Measurements from ENCODE around the gene EFCAB6.

EFCAB6 gene

GRCh38 chr22:43487311-43488030 is 324.6 kb downstream of the EFCAB6 start:
- DNase-seq (ENCODE audit: low read depth), result no peak
- no peaks in the 10 kb centered on the region for H3K4me1 ChIP-seq (ENCODE audit: control insufficient read depth, insufficient read depth, low read length)
- no peak overlapping the region for H3K4me3 ChIP-seq (ENCODE audit: low read length)
- H3K9ac ChIP-seq (ENCODE audit: low read length), result no peak overlapping the region
- peaks cover 43% of the 10 kb centered on the region for H3K27me3 ChIP-seq (replicated peaks; ENCODE audit: control insufficient read depth, insufficient read depth, low read length)
- no peaks in the 10 kb centered on the region for H3K9me3 ChIP-seq (ENCODE audit: control insufficient read depth, low read length)
- no peaks in the 10 kb centered on the region for H3K36me3 ChIP-seq (ENCODE audit: control insufficient read depth, insufficient read depth, low read length, severe bottlenecking)

DNA sequence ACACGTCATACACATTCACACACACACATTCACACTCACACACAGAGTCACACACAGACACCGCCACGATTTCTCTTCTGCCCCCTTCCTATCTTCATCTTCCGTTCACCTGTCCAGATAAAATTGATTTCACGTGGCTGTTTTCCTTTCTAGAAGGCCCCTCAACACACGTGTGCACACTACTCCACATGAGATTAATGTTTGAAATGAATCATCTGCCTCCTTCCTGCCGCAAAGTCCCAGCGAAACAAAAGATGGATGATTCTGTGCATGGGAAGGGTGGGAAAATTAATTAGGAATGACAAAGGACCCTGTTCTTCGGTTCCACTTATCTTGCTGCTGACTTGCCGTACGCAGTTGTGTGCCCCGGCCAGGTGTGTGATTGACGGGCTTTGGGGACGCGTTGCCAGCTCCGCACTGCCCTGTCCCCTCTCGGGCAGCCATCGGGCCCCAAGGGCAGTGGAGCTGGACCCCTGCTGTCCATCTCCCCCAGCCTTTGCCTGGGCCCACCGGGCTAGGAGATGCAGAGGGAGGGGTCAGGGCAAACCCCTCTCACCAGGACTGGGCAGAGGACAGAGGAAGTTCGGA is 326.5 kb downstream of the EFCAB6 start:
- no peak overlapping the region for H3K9ac ChIP-seq (ENCODE audit: low read length)
- H3K4me3 ChIP-seq (ENCODE audit: low read length), result no peak overlapping the region
- no peaks in the 10 kb centered on the region for H3K9me3 ChIP-seq (ENCODE audit: control insufficient read depth, low read length)
- no peaks in the 10 kb centered on the region for H3K36me3 ChIP-seq (ENCODE audit: control insufficient read depth, insufficient read depth, low read length, severe bottlenecking)
- peaks cover 48% of the 10 kb centered on the region for H3K27me3 ChIP-seq (replicated peaks; ENCODE audit: control insufficient read depth, insufficient read depth, low read length)
- no peaks in the 10 kb centered on the region for H3K4me1 ChIP-seq (ENCODE audit: control insufficient read depth, insufficient read depth, low read length)
- no peak for DNase-seq (ENCODE audit: low read depth)

DNA sequence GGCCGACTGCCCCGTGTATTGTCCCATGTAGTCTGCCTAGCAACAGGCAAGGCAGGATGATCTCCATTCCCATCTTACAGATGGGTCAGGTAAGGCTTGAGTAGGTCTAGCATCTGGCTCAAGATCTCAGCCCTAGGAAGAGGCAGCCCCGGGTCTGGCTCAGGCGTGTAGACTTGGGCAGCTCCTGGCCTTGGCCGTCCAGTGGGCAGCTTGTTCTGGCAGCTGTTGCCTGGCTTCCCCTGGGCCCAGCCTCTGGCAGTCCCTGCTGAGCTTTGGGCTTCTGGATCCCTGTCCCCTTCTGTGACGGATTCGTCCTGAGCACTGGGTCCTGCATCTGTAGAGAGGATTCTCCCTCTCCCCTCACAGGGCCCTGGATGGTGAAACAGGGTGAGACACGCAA is 327.9 kb downstream of the EFCAB6 start:
- H3K27me3 ChIP-seq (replicated peaks; ENCODE audit: control insufficient read depth, insufficient read depth, low read length), result peaks cover 60% of the 10 kb centered on the region
- DNase-seq (ENCODE audit: low read depth), result no peak

DNA sequence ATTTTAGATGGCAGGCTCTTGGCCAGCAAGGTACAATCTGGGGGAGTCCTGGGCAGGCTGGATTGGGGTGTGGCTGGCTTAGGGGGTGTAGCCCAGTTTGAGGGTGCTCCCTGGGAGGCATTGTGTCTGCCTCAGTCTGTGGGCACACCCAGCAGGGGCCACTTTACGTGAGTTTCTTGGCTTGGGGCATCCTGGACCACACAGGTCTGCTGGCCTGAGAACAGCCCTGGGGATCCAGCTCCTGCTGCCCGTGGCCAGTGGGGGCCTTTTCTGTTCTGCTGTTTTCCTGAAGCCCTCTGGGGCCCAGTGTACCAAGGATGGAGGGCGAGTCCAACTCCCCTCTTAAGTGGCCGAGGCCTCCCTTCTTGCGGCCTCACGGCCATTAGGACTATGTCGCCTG is 328.4 kb downstream of the EFCAB6 start:
- DNase-seq (ENCODE audit: low read depth), result no peak
- Histone ChIP-seq H3K9me3 (ENCODE audit: control insufficient read depth, low read length) (no peaks in the 10 kb centered on the region), H3K9ac (ENCODE audit: low read length) (no peak overlapping the region), H3K4me1 (ENCODE audit: control insufficient read depth, insufficient read depth, low read length) (no peaks in the 10 kb centered on the region), H3K27me3 (replicated peaks; ENCODE audit: control insufficient read depth, insufficient read depth, low read length) (peaks cover 58% of the 10 kb centered on the region), H3K4me3 (ENCODE audit: low read length) (no peak overlapping the region), H3K36me3 (ENCODE audit: control insufficient read depth, insufficient read depth, low read length, severe bottlenecking) (no peaks in the 10 kb centered on the region)

More for the DNA sequence above, 327.9 kb downstream of the EFCAB6 start:
- Histone ChIP-seq H3K9ac (ENCODE audit: low read length) (no peak overlapping the region), H3K4me3 (ENCODE audit: low read length) (no peak overlapping the region), H3K36me3 (ENCODE audit: control insufficient read depth, insufficient read depth, low read length, severe bottlenecking) (no peaks in the 10 kb centered on the region), H3K4me1 (ENCODE audit: control insufficient read depth, insufficient read depth, low read length) (no peaks in the 10 kb centered on the region), H3K9me3 (ENCODE audit: control insufficient read depth, low read length) (no peaks in the 10 kb centered on the region)

- H3K4me1 ChIP-seq (ENCODE audit: control insufficient read depth, insufficient read depth, low read length), result no peaks in the 10 kb centered on the region
- no peak for DNase-seq (ENCODE audit: low read depth)
Measured at GRCh38 chr22:43483266-43483665, 328.8 kb downstream of the EFCAB6 start.

DNA sequence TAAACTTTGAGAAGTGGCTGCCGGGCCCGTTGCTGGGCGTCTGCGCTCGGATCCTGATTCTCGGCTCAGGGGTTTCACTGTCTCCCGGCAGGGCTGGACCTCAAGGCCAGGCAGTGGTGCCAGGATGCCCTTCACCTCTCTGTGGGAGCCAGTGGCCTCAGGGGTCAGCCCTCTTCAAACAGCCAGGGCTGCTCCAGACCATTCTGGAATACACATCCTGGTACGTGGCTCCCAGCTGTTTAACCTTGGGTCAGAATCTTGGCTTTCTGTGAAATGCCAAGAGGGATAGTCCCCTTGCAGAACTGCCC is 329.8 kb downstream of the EFCAB6 start:
- no peaks in the 10 kb centered on the region for H3K4me1 ChIP-seq (ENCODE audit: control insufficient read depth, insufficient read depth, low read length)

More at GRCh38 chr22:43483266-43483665, 328.8 kb downstream of the EFCAB6 start:
- Histone ChIP-seq H3K9ac (ENCODE audit: low read length) (no peak overlapping the region), H3K36me3 (ENCODE audit: control insufficient read depth, insufficient read depth, low read length, severe bottlenecking) (no peaks in the 10 kb centered on the region), H3K27me3 (replicated peaks; ENCODE audit: control insufficient read depth, insufficient read depth, low read length) (peaks cover 56% of the 10 kb centered on the region), H3K4me3 (ENCODE audit: low read length) (no peak overlapping the region), H3K9me3 (ENCODE audit: control insufficient read depth, low read length) (no peaks in the 10 kb centered on the region)

GRCh38 chr22:43481568-43482317 is 330.4 kb downstream of the EFCAB6 start:
- H3K4me1 ChIP-seq (ENCODE audit: control insufficient read depth, insufficient read depth, low read length), result no peaks in the 10 kb centered on the region
- no peak overlapping the region for H3K4me3 ChIP-seq (ENCODE audit: low read length)
- peaks cover 54% of the 10 kb centered on the region for H3K27me3 ChIP-seq (replicated peaks; ENCODE audit: control insufficient read depth, insufficient read depth, low read length)
- no peak overlapping the region for H3K9ac ChIP-seq (ENCODE audit: low read length)
- no peaks in the 10 kb centered on the region for H3K9me3 ChIP-seq (ENCODE audit: control insufficient read depth, low read length)
- no peak for DNase-seq (ENCODE audit: low read depth)
- no peaks in the 10 kb centered on the region for H3K36me3 ChIP-seq (ENCODE audit: control insufficient read depth, insufficient read depth, low read length, severe bottlenecking)

More for the DNA sequence above, 329.8 kb downstream of the EFCAB6 start:
- DNase-seq (ENCODE audit: low read depth), result no peak
- peaks cover 49% of the 10 kb centered on the region for H3K27me3 ChIP-seq (replicated peaks; ENCODE audit: control insufficient read depth, insufficient read depth, low read length)
- H3K9ac ChIP-seq (ENCODE audit: low read length), result no peak overlapping the region
- H3K4me3 ChIP-seq (ENCODE audit: low read length), result no peak overlapping the region
- H3K36me3 ChIP-seq (ENCODE audit: control insufficient read depth, insufficient read depth, low read length, severe bottlenecking), result no peaks in the 10 kb centered on the region
- no peaks in the 10 kb centered on the region for H3K9me3 ChIP-seq (ENCODE audit: control insufficient read depth, low read length)

- no peak overlapping the region for H3K4me3 ChIP-seq (ENCODE audit: low read length)
- no peak for DNase-seq (ENCODE audit: low read depth)
- H3K9me3 ChIP-seq (ENCODE audit: control insufficient read depth, low read length), result no peaks in the 10 kb centered on the region
- H3K9ac ChIP-seq (ENCODE audit: low read length), result no peak overlapping the region
- H3K36me3 ChIP-seq (ENCODE audit: control insufficient read depth, insufficient read depth, low read length, severe bottlenecking), result no peaks in the 10 kb centered on the region
- H3K27me3 ChIP-seq (replicated peaks; ENCODE audit: control insufficient read depth, insufficient read depth, low read length), result peaks cover 38% of the 10 kb centered on the region
- H3K4me1 ChIP-seq (ENCODE audit: control insufficient read depth, insufficient read depth, low read length), result no peaks in the 10 kb centered on the region
Measured at GRCh38 chr22:43479962-43480361, 332.1 kb downstream of the EFCAB6 start.

- DNase-seq (ENCODE audit: low read depth), result no peak
- Histone ChIP-seq H3K4me3 (ENCODE audit: low read length) (no peak overlapping the region), H3K9ac (ENCODE audit: low read length) (no peak overlapping the region), H3K4me1 (ENCODE audit: control insufficient read depth, insufficient read depth, low read length) (no peaks in the 10 kb centered on the region), H3K36me3 (ENCODE audit: control insufficient read depth, insufficient read depth, low read length, severe bottlenecking) (no peaks in the 10 kb centered on the region), H3K27me3 (replicated peaks; ENCODE audit: control insufficient read depth, insufficient read depth, low read length) (peaks cover 34% of the 10 kb centered on the region), H3K9me3 (ENCODE audit: control insufficient read depth, low read length) (no peaks in the 10 kb centered on the region)
Measured at GRCh38 chr22:43479301-43479950, 332.7 kb downstream of the EFCAB6 start.

Data from adipocyte (in vitro differentiated cells).